Measurements from ENCODE around the gene CLASP1.
"Not testable (repeated sequence)": the region's sequence is repeated elsewhere in the genome, so short reads cannot be mapped to it uniquely, and the experiment has no call there.

The CLASP1 gene

GRCh38 chr2:121613152-121613551, 36.1 kb downstream of the CLASP1 start:
- no peak for DNase-seq

GRCh38 chr2:121611730-121612705, 37.2 kb downstream of the CLASP1 start:
- no peak for DNase-seq

GRCh38 chr2:121611048-121611649, 38.1 kb downstream of the CLASP1 start:
- not testable (repeated sequence) for DNase-seq

- DNase-seq: not testable (repeated sequence)
Measured at GRCh38 chr2:121610487-121610874, 38.8 kb downstream of the CLASP1 start.

GRCh38 chr2:121608967-121609366, 40.3 kb downstream of the CLASP1 start:
- DNase-seq: no peak

- peak; percentile 45 for DNase-seq
Measured at GRCh38 chr2:121608367-121608766, 40.9 kb downstream of the CLASP1 start.

- DNase-seq: no peak
Measured at GRCh38 chr2:121605820-121606733, 43.2 kb downstream of the CLASP1 start.

GRCh38 chr2:121603185-121603584, 46.1 kb downstream of the CLASP1 start:
- no peak for DNase-seq

GRCh38 chr2:121599963-121600651, 49.2 kb downstream of the CLASP1 start:
- no peak for DNase-seq

- DNase-seq: no peak
Measured at GRCh38 chr2:121598087-121598486, 51.2 kb downstream of the CLASP1 start.

GRCh38 chr2:121596221-121597080, 52.8 kb downstream of the CLASP1 start:
- DNase-seq: peak; percentile 64

- DNase-seq: no peak
Measured at GRCh38 chr2:121595012-121595891, 54.0 kb downstream of the CLASP1 start.

GRCh38 chr2:121591199-121591598, 58.1 kb downstream of the CLASP1 start:
- DNase-seq: no peak

- DNase-seq: no peak
Measured at GRCh38 chr2:121588357-121588756, 60.9 kb downstream of the CLASP1 start.

GRCh38 chr2:121587131-121587530, 62.1 kb downstream of the CLASP1 start:
- DNase-seq: no peak

GRCh38 chr2:121584741-121585140, 64.5 kb downstream of the CLASP1 start:
- DNase-seq: no peak

- DNase-seq: no peak
Measured at GRCh38 chr2:121583555-121583954, 65.7 kb downstream of the CLASP1 start.

- DNase-seq: no peak
Measured at GRCh38 chr2:121582272-121582671, 67.0 kb downstream of the CLASP1 start.

- DNase-seq: no peak
Measured at GRCh38 chr2:121579309-121579708, 70.0 kb downstream of the CLASP1 start.

GRCh38 chr2:121577381-121577780, 71.9 kb downstream of the CLASP1 start:
- DNase-seq: no peak

All from fibroblast of skin of back (primary cell).